COLO829 (cell line): Measurements from ENCODE around the gene CEP128.

Experiments used
- DNase-seq: peaks from one replicate; pipeline ENCODE4 v3.0.0; 2012; ENCODE audit warnings: low spot score

The CEP128 gene

GRCh38 chr14:80664576-80664975 lies 277.0 kb downstream of the CEP128 start:
- peak; percentile 51 for DNase-seq

DNA sequence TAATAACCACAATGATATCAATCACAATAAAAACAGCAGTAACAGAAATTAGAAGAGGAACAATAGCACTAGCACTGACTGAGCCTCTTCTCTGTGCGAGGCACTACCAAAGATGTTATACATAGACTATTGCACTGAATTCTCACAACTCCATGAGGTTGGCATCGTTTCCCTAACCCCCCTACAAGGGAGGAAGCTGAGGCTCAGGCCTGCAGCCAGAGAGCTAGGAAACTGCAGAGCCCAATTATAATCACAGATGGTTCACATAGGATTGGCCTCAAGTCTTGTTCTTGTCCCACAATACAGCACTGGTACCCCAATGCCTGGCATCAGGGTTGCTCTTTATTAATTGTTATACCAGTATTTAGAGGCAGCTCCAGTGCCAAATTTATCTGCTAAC lies 278.0 kb downstream of the CEP128 start:
- no peak for DNase-seq

DNA sequence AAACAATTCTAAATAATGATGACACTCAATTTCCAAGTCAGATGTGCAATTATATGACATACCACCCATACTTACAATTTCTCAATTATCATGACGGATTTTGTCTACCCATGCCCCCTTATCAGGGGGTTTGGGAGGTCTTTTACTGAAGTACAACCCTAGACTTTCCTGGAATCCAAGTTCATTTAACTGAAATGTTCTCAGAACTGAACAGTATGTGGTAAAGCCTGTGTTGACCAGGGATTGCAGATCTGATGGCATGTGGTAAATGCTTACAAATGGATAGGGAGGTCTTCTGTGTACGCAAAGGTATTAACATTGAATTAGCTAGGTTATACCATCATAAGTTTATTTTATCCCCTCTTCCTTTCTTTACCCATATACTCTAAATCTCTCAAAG lies 281.8 kb downstream of the CEP128 start:
- no peak for DNase-seq

DNA sequence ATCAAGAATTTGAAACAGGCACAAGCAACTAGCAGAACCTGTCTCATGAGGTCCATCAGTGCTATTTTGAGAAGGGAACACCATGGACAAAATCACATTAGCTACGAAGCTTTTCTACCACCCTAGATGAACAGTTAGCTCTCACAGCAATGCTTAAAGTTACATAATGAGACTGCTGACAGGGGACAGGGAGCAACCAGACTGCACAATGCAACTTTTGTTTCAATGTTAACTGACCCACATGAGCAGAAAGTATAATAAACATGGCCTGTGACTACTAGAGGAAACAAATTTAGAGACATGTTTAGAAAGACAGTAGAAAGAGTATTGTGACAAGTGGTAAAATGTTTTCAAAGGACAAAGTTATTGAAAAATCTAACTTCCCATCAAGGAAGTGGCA lies 282.8 kb downstream of the CEP128 start:
- peak; percentile 51 for DNase-seq

DNA sequence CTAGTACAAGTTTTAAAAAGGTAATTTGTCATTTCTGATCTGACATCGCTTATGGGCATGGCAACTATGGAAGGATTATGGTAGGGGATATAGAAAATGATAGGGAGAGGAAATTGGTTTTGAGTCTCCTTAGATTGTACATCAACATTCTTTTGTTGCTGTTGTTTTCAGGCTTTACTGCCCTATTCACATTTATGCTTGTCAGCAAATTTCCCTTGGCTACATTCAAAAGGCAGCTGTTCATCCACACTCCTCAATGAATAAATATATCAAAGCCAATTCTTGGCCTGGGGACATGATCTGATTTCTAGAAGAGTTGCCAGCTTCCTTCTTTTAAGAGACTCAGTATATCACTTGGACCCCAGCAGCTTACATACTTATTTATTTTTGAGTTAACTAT lies 283.4 kb downstream of the CEP128 start:
- no peak for DNase-seq

DNA sequence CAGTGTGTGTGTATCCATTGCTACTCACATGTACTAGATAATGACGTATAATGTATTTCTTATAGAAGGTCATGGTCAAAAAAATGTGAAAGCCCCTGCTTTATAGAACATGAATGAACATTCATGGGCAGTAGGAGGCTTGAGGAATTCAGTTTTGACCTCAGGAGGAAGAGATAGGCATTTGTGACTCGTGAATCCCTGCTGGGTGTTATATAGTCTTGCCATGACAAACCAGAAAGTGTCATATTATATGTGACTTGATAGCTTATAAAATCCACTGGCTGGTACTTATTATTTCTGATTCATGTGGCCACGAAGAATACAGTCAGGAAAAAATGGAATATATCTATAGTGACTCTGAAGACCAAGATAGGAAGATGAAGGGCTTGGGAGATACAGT lies 287.6 kb downstream of the CEP128 start:
- no peak for DNase-seq

- DNase-seq, result no peak
Measured at GRCh38 chr14:80645667-80646413, 295.7 kb downstream of the CEP128 start.

- no peak for DNase-seq
Measured at GRCh38 chr14:80644826-80645225, 296.7 kb downstream of the CEP128 start.

GRCh38 chr14:80638620-80639515 lies 302.7 kb downstream of the CEP128 start:
- DNase-seq, result peak; percentile 53

DNA sequence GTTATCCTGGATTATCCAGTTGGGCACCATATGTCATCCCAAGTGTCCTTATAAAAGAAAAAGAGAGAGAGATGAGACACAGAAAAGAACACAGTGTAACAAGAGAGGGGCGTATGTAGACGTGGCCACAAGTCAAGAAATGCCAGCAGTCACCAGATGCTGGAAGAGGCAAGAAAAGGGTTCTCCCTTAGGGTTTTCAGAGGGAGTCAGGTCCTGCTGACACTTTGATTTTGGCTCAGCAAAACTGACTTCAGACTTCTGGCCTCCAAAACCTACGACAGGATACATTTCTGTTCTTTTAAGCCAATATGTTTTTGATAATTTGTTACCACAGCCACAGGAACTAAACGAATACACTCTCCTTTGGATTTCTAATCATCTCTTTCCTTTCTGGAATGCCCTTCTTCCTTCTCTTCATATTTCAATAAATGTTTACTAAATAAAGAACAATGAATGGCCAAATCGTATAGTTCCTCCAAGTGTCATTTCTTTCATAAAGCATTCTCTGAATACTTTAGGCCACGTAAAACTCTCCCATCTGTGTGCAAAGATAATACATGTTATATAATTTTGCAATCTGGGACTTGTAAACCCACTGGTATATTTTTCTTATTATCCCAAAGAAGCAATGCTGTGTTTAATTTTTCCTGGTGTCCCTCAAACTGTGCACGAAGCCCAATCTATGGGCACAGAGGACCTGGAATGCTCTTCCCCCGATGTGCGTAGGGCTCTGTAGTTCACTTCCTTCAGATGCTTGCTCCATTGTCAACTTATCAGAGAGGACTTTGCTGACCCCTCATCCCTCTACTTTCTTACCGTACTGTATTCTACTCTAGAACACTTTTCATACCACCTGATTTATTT lies 303.6 kb downstream of the CEP128 start:
- no peak for DNase-seq

DNA sequence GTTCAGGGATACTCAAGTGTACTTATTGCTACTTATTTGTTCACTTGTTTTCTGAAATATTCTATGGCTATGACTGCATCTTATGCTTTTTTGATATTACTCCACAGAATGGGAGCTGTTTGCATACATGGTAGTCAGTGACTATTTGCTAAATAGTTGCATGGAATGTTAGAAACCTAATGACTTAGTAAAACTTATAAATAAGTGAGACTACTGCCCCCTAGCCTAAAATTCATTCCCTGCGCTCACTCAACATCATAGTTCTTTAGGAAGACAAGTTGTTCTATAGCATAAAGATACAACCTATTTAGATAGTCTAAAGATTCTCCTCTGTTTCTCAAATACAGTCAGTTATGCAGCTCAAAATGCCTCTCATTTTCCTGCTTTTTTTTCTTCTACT lies 305.5 kb downstream of the CEP128 start:
- DNase-seq, result no peak

DNA sequence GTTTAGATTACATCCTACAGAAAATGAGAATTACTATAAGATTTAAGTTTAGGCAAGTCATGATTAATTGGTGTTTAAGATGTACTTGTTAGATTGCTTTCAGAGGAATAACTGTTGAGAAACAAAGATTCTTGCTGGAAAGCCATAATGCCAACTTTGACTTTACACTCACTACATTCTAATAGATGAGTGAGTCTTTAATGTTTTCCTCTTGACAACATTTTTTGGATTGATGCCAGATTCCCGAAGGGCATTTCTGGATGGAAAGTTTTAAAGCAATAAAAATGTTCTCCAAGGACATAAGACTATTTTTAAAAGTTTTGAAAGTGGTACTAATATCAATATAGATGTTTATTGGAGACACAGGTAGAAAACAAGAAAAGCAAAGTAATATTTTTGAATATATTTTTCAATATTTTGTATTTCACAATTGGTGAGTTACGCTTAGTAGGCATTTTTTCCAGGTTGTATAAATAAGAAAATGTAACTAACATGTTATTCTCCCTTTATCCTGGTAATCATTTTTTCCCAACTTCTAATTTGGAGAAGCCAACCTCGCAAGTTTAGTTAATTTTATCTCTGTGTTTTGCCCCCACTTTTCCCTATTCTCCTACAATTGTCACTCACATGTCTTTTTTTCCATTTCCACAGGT lies 307.3 kb downstream of the CEP128 start:
- DNase-seq, result peak; percentile 38

- DNase-seq, result no peak
Measured at GRCh38 chr14:80629606-80630005, 311.9 kb downstream of the CEP128 start.

GRCh38 chr14:80628547-80628946 lies 313.0 kb downstream of the CEP128 start:
- DNase-seq, result no peak

- no peak for DNase-seq
Measured at GRCh38 chr14:80627745-80628144, 313.8 kb downstream of the CEP128 start.

DNA sequence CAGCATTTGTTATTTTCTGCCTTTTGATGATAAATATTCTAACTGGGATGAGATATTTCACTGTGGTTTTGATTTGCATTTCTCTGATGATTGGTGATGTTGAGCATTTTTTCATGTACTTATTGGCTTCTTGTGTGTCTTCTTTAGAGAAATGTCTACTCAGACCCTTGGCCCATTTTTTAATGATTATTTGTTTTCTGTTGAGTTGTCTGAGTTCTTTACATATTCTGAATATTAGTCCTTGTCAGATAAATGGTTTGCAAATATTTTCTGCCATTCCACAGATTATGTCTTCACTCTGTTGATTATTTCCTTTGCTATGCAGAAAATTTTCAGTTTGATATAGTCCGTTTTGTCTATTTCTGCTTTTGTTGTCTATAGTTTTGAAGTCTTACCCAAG lies 317.0 kb downstream of the CEP128 start:
- DNase-seq, result no peak

- no peak for DNase-seq
Measured at GRCh38 chr14:80621701-80622100, 319.8 kb downstream of the CEP128 start.

DNA sequence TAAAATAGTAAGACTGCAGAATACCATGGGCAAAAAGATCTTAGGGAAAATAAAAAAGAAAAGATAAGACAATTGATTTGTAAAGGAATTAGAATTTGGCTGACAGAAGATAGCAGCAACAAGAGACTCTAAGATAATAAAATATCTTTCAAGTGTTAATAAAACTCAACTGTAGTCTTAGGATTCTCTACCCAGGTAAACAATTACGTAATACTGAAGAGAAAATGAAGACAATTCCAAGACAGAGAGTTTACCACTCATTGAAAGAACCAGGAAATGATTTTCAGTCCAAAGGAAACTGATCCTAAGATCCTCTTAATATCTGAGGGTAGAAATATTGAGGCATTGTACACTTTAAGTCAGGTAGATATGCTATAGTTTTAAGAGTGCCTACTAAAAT lies 321.1 kb downstream of the CEP128 start:
- no peak for DNase-seq

DNA sequence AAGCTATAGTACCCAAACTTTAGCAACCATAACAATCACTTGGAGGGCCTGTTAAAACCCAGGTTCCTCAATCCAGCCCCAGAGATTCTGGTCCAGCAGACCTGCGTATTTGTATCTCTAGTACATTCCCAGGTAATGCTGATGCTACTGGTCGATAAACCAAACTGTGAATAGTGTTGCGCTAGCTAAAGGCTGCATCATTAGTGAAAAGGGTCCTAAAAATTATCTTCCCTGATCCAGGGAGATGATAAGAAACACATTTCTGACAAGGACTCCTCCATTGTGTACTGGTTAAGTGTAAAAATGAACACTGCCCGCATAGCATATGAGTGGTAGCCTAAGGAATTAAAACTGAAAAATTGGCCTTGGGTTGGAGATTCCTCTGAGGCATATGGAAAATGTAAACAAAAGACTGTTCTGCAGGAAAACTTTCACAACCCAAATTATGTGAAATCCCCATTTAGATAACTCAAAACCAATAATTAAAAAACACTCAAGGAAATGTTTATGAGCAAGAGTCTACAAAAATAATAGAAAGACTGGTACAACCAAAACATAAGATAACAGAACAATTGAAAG lies 322.7 kb downstream of the CEP128 start:
- no peak for DNase-seq

GRCh38 chr14:80615831-80616230 lies 325.7 kb downstream of the CEP128 start:
- DNase-seq, result no peak

DNA sequence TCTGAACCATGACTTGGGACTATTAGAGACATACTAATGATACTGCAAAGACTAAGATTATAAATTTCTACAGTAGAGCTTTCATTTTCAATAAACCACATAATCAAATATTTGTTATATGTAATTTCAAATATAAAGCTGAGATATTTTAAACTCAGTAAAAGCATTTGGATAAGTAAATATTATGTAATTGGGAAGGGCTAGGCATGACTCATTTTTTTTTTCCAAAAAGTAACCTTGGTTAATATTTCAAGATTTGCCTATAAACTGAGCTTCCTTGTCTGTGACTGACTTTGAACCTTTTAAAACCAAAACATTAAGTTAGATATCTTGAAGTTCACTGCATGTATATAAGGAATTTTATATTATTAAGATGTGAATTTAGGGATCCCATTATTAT lies 332.5 kb downstream of the CEP128 start:
- no peak for DNase-seq

GRCh38 chr14:80608563-80608962 lies 333.0 kb downstream of the CEP128 start:
- no peak for DNase-seq
